Measurements from ENCODE around the gene FGD3.

GRCh38 chr9:92969516-92970466 is 22.5 kb downstream of the FGD3 start:
- TF ChIP-seq CTCF (IDR thresholded peaks at IDR 0.05; ENCODE audit: low read depth, low read length, poor library complexity, severe bottlenecking) (no peak), EZH2phosphoT487 (IDR thresholded peaks at IDR 0.05; ENCODE audit: borderline replicate concordance, low read length) (no peak)
